ENCODE results near the gene EME2. TPM values are rescaled to one million over a fixed set of nuclear protein-coding genes. Genes with fewer than 3 reads are reported as not detected.

Gene EME2
- total RNA-seq, 2 donors from 2014 or later, result 34.8 to 55.0 TPM

GRCh38 chr16:1812732-1813163 is 40.1 kb downstream of the EME2 start:
- ATAC-seq (peak in 1 of 2 donors; percentile 41), DNase-seq (ENCODE audit: low spot score) (peak; percentile 42)
- Mint-ChIP-seq H3K4me3 (no peak overlapping the region), H3K4me1 (ENCODE audit: low read depth in 2 of 2) (peaks cover 0 to 5% of the 10 kb centered on the region in 2 donors), H3K36me3 (no peaks in the 10 kb centered on the region), H3K27me3 (no peaks in the 10 kb centered on the region), H3K27ac (peak overlapping the region in 1 of 2 donors; percentile 76), H3K9me3 (no peaks in the 10 kb centered on the region)

GRCh38 chr16:1815461-1815860 is 42.9 kb downstream of the EME2 start:
- H3K4me3 Mint-ChIP-seq, result no peak overlapping the region
- H3K27me3 Mint-ChIP-seq, result no peaks in the 10 kb centered on the region
- H3K4me1 Mint-ChIP-seq (ENCODE audit: low read depth in 2 of 2), result peaks cover 0 to 5% of the 10 kb centered on the region in 2 donors
- ATAC-seq, result no peak
- H3K9me3 Mint-ChIP-seq, result no peaks in the 10 kb centered on the region
- H3K36me3 Mint-ChIP-seq, result no peaks in the 10 kb centered on the region
- no peak overlapping the region for H3K27ac Mint-ChIP-seq
- peak; percentile 31 for DNase-seq (ENCODE audit: low spot score)

GRCh38 chr16:1816396-1817275 is 44.0 kb downstream of the EME2 start:
- H3K27me3 Mint-ChIP-seq, result no peaks in the 10 kb centered on the region
- H3K36me3 Mint-ChIP-seq, result no peaks in the 10 kb centered on the region
- H3K9me3 Mint-ChIP-seq, result no peaks in the 10 kb centered on the region
- no peak overlapping the region for H3K4me3 Mint-ChIP-seq
- H3K4me1 Mint-ChIP-seq (ENCODE audit: low read depth in 2 of 2), result peaks cover 0 to 5% of the 10 kb centered on the region in 2 donors
- no peak overlapping the region for H3K27ac Mint-ChIP-seq
- DNase-seq (ENCODE audit: low spot score) (peak; percentile 48), ATAC-seq (no peak)

- Mint-ChIP-seq H3K27ac (no peak overlapping the region), H3K4me1 (ENCODE audit: low read depth in 2 of 2) (peaks cover 0 to 5% of the 10 kb centered on the region in 2 donors), H3K36me3 (no peaks in the 10 kb centered on the region), H3K27me3 (no peaks in the 10 kb centered on the region), H3K4me3 (no peak overlapping the region), H3K9me3 (no peaks in the 10 kb centered on the region)
- ATAC-seq, result no peak
- DNase-seq (ENCODE audit: low spot score), result no peak
Measured at GRCh38 chr16:1817276-1817589, 44.6 kb downstream of the EME2 start.

GRCh38 chr16:1817716-1818115 is 45.1 kb downstream of the EME2 start:
- H3K4me3 Mint-ChIP-seq, result no peak overlapping the region
- no peaks in the 10 kb centered on the region for H3K27me3 Mint-ChIP-seq
- no peak for ATAC-seq
- DNase-seq (ENCODE audit: low spot score), result no peak
- H3K4me1 Mint-ChIP-seq (ENCODE audit: low read depth in 2 of 2), result peaks cover 0 to 5% of the 10 kb centered on the region in 2 donors
- H3K36me3 Mint-ChIP-seq, result no peaks in the 10 kb centered on the region
- H3K27ac Mint-ChIP-seq, result no peak overlapping the region
- H3K9me3 Mint-ChIP-seq, result no peaks in the 10 kb centered on the region

GRCh38 chr16:1818204-1818872 is 45.7 kb downstream of the EME2 start:
- peaks cover 0 to 2% of the 10 kb centered on the region in 2 donors for H3K4me1 Mint-ChIP-seq (ENCODE audit: low read depth in 2 of 2)
- H3K4me3 Mint-ChIP-seq, result no peak overlapping the region
- ATAC-seq, result no peak
- DNase-seq (ENCODE audit: low spot score), result no peak
- no peak overlapping the region for H3K27ac Mint-ChIP-seq
- no peaks in the 10 kb centered on the region for H3K9me3 Mint-ChIP-seq
- no peaks in the 10 kb centered on the region for H3K27me3 Mint-ChIP-seq
- no peaks in the 10 kb centered on the region for H3K36me3 Mint-ChIP-seq

- H3K4me1 Mint-ChIP-seq (ENCODE audit: low read depth in 2 of 2), result no peaks in the 10 kb centered on the region
- ATAC-seq (no peak), DNase-seq (ENCODE audit: low spot score) (no peak)
- H3K27ac Mint-ChIP-seq, result no peak overlapping the region
- no peak overlapping the region for H3K4me3 Mint-ChIP-seq
- no peaks in the 10 kb centered on the region for H3K36me3 Mint-ChIP-seq
- no peaks in the 10 kb centered on the region for H3K9me3 Mint-ChIP-seq
- no peaks in the 10 kb centered on the region for H3K27me3 Mint-ChIP-seq
Measured at GRCh38 chr16:1818873-1819525, 46.4 kb downstream of the EME2 start.

GRCh38 chr16:1819611-1820010 is 47.0 kb downstream of the EME2 start:
- Mint-ChIP-seq H3K27ac (no peak overlapping the region), H3K27me3 (no peaks in the 10 kb centered on the region)

GRCh38 chr16:1820096-1820945 is 47.7 kb downstream of the EME2 start:
- H3K9me3 Mint-ChIP-seq, result no peaks in the 10 kb centered on the region
- H3K27ac Mint-ChIP-seq, result no peak overlapping the region
- no peak overlapping the region for H3K4me3 Mint-ChIP-seq
- no peaks in the 10 kb centered on the region for H3K27me3 Mint-ChIP-seq
- H3K36me3 Mint-ChIP-seq, result no peaks in the 10 kb centered on the region
- DNase-seq (ENCODE audit: low spot score) (no peak), ATAC-seq (no peak)
- peaks cover 4 to 6% of the 10 kb centered on the region in 2 donors for H3K4me1 Mint-ChIP-seq (ENCODE audit: low read depth in 2 of 2)

More at GRCh38 chr16:1819611-1820010, 47.0 kb downstream of the EME2 start:
- Mint-ChIP-seq H3K36me3 (no peaks in the 10 kb centered on the region), H3K4me3 (no peak overlapping the region), H3K9me3 (no peaks in the 10 kb centered on the region), H3K4me1 (ENCODE audit: low read depth in 2 of 2) (peaks cover 2 to 4% of the 10 kb centered on the region in 2 donors)
- ATAC-seq (no peak), DNase-seq (ENCODE audit: low spot score) (no peak)

GRCh38 chr16:1820946-1821290 is 48.3 kb downstream of the EME2 start:
- Mint-ChIP-seq H3K36me3 (no peaks in the 10 kb centered on the region), H3K4me3 (no peak overlapping the region), H3K9me3 (no peaks in the 10 kb centered on the region), H3K4me1 (ENCODE audit: low read depth in 2 of 2) (peaks cover 6 to 8% of the 10 kb centered on the region in 2 donors), H3K27me3 (no peaks in the 10 kb centered on the region), H3K27ac (no peak overlapping the region)
- no peak for ATAC-seq
- no peak for DNase-seq (ENCODE audit: low spot score)

- Mint-ChIP-seq H3K4me1 (ENCODE audit: low read depth in 2 of 2) (peaks cover 6 to 11% of the 10 kb centered on the region in 2 donors), H3K27ac (no peak overlapping the region), H3K9me3 (no peaks in the 10 kb centered on the region), H3K4me3 (no peak overlapping the region), H3K27me3 (no peaks in the 10 kb centered on the region), H3K36me3 (no peaks in the 10 kb centered on the region)
- ATAC-seq (no peak), DNase-seq (ENCODE audit: low spot score) (no peak)
Measured at GRCh38 chr16:1821861-1822611, 49.4 kb downstream of the EME2 start.

GRCh38 chr16:1822801-1823200 is 50.2 kb downstream of the EME2 start:
- Mint-ChIP-seq H3K4me3 (no peak overlapping the region), H3K27me3 (no peaks in the 10 kb centered on the region), H3K9me3 (no peaks in the 10 kb centered on the region), H3K36me3 (no peaks in the 10 kb centered on the region), H3K27ac (no peak overlapping the region), H3K4me1 (ENCODE audit: low read depth in 2 of 2) (peaks cover 13 to 17% of the 10 kb centered on the region in 2 donors)
- ATAC-seq (no peak), DNase-seq (ENCODE audit: low spot score) (no peak)

GRCh38 chr16:1823821-1824220 is 51.2 kb downstream of the EME2 start:
- Mint-ChIP-seq H3K4me1 (ENCODE audit: low read depth in 2 of 2) (peaks cover 13 to 17% of the 10 kb centered on the region in 2 donors), H3K27me3 (no peaks in the 10 kb centered on the region), H3K9me3 (no peaks in the 10 kb centered on the region), H3K27ac (no peak overlapping the region), H3K36me3 (no peaks in the 10 kb centered on the region), H3K4me3 (peak overlapping the region; percentile 57)
- no peak for ATAC-seq
- no peak for DNase-seq (ENCODE audit: low spot score)
